AG09309 (cell line): ENCODE results near the gene TMEM170B.
A peak's percentile ranks its signal among the peaks of the same experiment; 100 is the strongest.

Experiments
- DNase-seq: peaks from one replicate; pipeline ENCODE4 v3.0.0-alpha.2; 2010; ENCODE audit warnings: low read depth
- H3K4me3 ChIP-seq: 2 replicates; pipeline ENCODE4 v1.5.1; 2011; ENCODE audit warnings: mild to moderate bottlenecking, low read depth, low read length, moderate library complexity; ENCODE audit not compliant: control insufficient read depth
- CTCF ChIP-seq: IDR thresholded peaks from 2 replicates; pipeline ENCODE4 v1.5.1; 2011; ENCODE audit warnings: mild to moderate bottlenecking, low read depth, low read length, inconsistent platforms; ENCODE audit not compliant: insufficient read depth, control insufficient read depth; ENCODE audit errors: missing control alignments

TMEM170B gene

GRCh38 chr6:11527274-11527870 lies 10.2 kb upstream of the TMEM170B start:
- TF ChIP-seq CTCF = no peak
- DNase-seq = no peak
- no peak overlapping the region for H3K4me3 ChIP-seq

GRCh38 chr6:11528996-11529395 lies 8.6 kb upstream of the TMEM170B start:
- TF ChIP-seq CTCF = no peak
- no peak overlapping the region for H3K4me3 ChIP-seq
- no peak for DNase-seq

- TF ChIP-seq CTCF = no peak
- H3K4me3 ChIP-seq = no peak overlapping the region
- DNase-seq = no peak
Measured at GRCh38 chr6:11532097-11532496, 5.5 kb upstream of the TMEM170B start.

- no peak for TF ChIP-seq CTCF
- no peak overlapping the region for H3K4me3 ChIP-seq
- no peak for DNase-seq
Measured at GRCh38 chr6:11534561-11534960, 3.0 kb upstream of the TMEM170B start.

GRCh38 chr6:11535801-11536230 lies 1.7 kb upstream of the TMEM170B start:
- no peak for TF ChIP-seq CTCF
- no peak for DNase-seq
- H3K4me3 ChIP-seq = no peak overlapping the region

- peak overlapping the region; percentile 75 for H3K4me3 ChIP-seq
- DNase-seq = no peak
- TF ChIP-seq CTCF = no peak
Measured at GRCh38 chr6:11536795-11537194, 754 bp upstream of the TMEM170B start.
